GM21529 (cell line): Measurements from ENCODE around the gene KRT79.

Experiments used
- ATAC-seq: cut with Tn5 transposase; IDR thresholded peaks from one replicate; pipeline ENCODE4 v1.9.1; 2021; ENCODE audit not compliant: unreplicated experiment

Gene KRT79

DNA sequence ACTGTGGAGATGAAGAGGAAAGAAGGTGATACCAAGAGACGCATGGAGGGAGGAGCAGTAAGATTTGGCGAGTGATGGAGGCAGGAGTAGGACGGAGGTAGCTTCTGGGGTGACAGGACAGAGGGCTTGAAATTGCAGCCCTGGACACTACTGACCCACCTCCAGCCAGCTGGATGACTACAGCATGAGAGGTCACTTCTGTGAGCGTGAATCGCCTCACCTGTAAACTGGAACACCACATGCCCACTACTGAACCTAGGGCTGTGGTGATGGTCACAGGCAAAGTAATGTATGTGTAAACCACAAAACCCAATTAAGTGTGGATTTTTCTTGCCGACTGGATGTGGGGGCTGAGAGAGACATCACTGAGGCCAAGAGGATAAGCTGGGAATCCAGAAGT lies 13.6 kb downstream of the KRT79 start:
- no peak for ATAC-seq

DNA sequence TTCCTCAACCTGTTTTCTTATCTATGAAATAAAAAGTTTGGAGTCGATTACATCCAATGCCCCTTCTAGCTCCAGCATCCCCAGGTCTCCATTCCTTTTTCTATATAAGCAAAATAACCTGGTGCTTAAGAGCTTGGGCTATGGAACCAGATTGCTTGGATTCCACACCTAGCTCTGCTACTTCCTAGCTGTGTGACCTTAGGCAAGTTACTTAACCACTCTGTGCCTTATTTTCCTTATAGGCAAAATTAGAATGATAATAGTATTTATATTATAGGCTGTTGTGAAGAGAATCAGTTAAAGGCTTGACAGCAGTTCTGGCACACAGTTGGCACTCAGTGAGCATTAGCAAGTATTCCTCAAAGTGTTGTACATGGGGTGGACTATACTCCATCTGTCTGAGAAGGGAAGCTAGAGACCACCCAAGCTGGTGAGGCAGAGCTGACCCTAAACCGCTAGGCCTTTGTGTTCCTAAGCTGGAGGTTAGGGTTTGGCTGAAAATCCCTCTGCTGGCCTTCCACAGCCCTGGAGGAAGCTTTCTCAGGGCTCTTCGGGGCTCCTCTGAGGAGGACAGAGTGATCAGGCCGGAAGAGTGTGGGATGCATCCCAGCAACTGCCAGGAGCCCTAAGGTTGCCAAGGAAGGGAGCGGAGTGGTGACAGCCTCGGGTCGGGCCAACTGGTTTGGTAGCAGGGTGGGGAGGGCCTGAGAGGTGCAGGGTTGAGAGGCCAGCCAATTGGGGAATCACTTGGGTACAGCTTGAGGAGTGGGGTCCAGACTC lies 14.2 kb downstream of the KRT79 start:
- no peak for ATAC-seq

DNA sequence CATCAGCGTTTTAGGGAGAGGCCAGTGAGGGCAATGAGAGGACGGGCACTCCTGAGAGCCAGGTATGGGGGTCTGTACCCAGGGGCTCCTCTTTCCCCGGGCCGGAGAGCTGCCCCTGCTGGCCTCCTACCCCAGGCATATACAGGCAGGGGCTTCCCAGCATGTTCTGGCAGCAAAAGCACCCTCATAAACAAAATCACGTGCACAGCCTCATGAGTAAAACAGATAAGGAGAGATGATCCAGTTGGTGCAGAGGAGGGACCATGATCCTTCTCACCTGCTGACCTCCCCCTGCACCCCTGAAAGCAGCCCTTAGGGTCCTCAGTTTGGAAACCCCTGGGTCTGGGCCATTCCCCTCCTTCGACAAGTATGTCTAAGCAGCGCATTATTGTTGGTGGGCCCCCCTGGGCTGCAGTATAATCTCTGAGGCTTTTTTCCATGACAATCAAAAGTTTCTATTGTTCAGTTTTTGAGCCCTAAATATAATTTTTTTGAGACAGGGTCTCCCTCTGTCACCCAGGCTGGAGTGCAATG lies 15.2 kb downstream of the KRT79 start:
- ATAC-seq, result no peak

DNA sequence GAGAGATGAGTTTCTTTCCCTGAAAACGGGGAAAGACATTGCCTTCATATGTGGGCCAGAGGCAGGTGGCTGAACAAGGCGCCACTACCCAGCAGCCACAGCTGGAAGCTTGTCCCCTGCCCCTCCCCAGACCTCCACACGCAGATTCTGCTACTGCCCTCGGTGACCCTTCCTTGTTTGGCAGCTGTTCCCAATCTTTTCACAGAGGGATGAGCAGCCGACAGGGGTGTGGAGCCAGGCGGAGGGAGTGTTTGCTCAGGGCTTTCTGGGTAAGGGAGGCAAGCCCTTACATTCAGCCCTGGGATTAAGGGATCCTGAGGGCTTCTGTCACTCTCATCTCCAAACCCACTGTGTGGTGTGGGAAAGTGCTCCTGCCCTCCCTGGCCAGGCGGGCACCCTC lies 15.7 kb downstream of the KRT79 start:
- no peak for ATAC-seq

DNA sequence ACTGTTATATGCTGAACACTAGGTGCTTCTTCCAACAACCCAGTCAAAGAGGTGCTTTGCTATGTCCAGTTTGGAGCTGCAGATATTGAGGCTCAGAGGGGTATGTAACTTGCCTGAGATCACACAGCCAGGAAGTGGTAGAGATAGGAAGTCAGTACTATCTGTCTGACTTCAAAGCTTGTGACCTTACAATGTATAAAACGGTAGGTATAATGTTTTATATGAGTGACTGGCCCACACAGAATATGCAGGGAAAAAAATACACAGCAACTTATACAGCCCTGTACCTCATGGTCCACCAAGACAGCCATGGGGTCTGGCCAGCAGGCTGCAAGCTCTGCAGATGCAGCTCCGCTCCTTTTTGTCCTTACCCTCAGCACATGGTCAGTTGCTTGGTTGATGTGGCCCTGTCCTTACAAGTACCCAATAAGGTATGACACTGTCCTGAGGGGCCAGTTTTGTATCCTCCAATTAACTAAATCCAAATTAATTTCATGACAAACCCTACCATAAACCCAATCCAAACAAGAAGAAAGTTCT lies 16.3 kb downstream of the KRT79 start:
- ATAC-seq, result no peak

DNA sequence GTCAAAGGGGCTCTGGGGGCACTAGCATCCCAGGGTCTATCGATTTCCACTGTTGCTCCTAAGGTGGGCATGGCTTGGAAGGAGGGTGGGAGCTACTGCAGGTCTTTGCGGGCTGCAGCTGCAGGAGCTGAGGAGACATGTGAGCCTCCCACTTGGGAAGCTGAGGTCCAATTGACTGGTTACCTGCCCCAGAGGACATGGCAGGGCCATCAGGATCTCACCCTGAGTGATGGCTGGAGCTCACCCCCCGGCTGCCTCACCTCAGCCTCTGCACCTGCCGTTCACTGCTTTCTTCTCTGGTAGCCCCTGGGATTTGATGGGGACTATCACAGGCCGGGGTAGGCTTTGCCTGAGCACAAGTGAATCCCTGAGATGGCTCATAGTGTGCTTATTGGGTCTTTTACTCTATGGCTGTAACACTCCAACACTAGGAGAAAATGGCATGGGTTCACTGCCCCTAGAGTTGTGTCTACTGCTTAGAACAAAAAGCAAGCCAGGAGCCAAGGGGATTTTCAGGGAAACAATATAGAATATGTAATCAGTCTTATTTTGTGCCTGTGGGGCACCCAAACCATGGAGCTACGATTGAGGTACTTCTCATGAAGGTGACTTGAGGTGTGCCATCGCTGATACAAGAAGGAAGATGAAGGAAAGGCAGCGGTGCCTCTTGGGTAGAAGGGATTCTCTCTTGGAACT lies 17.0 kb downstream of the KRT79 start:
- no peak for ATAC-seq

DNA sequence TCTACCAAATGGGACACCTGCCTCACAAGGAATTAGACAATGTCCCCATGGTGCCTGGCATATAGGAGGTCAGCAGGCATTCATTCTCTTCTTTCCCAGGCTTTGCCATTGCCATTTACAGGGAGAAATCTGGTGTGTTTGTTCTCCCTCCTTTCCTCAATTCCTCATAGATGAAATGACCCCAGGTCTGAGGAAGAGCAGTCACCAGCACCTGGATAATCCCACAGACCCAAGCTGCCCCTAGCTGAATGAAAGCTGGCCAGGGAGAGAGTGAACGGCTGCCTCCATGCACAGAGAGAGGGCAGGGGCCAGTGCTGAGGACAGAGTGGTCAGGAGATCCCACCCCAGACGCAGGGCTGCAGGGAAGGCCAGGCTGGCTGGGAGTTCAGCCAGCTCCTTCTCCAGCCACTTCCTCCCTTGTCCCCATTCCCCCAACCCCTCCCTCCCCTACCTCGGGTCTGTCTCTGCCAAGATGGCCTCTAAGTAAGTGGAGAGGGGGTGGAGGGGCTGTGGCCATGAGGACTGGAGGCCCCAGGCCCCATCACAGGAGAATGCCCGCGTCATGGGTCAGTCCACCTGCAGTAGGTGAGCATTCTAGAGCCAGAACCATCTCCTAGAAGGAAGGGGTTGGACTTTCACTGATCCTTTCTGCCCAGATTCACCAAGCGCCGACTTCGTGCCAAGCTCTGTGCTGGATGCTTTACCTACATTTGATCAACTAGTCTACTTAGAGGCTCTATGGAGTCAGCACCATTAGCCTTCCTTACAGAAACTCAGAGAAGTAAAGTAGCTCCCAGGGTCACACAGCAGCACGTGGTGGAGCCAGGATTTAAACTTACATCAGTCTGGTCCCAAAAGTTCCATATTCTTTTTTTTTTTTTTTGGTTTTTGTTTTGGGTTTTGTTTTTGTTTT lies 18.2 kb downstream of the KRT79 start:
- no peak for ATAC-seq

DNA sequence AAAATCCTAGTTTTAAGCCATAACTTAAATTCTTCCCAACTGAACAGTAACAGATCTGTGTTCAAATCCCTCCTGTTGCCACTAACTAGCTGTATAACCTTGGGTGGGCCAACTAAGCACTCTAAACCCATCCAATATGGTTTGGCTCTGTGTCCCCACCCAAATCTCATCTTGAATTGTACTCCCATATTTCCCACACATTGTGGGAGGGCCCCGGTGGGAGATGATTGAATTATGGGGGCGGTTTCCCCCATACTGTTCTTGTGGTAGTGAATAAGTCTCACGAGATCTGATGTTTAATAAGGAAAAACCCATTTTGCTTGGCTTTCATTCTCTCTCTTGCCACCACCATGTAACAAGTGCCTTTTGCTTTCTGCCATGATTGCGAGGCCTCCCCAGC lies 18.9 kb downstream of the KRT79 start:
- no peak for ATAC-seq

DNA sequence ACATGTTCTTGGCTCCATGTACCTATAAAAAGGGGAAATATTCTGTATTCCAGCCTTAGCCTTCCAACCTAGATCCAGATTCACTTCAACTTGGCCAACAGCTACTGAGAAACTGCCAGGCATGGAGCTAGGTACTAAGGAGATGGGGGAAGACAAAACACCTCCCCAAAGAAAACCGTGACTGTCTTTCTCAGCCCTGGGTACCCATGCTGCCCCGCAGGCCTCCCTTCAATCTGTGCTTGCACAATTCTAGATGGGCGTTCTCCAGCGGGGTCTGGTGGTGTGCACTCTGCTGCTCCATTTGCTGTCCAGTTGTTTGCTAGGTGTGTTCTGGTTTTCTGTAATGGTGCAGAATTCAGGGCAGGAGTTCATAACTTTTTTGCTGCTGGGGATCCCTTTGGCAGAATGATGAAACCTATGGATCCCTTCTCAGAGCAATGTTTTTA lies 19.4 kb downstream of the KRT79 start:
- no peak for ATAC-seq

DNA sequence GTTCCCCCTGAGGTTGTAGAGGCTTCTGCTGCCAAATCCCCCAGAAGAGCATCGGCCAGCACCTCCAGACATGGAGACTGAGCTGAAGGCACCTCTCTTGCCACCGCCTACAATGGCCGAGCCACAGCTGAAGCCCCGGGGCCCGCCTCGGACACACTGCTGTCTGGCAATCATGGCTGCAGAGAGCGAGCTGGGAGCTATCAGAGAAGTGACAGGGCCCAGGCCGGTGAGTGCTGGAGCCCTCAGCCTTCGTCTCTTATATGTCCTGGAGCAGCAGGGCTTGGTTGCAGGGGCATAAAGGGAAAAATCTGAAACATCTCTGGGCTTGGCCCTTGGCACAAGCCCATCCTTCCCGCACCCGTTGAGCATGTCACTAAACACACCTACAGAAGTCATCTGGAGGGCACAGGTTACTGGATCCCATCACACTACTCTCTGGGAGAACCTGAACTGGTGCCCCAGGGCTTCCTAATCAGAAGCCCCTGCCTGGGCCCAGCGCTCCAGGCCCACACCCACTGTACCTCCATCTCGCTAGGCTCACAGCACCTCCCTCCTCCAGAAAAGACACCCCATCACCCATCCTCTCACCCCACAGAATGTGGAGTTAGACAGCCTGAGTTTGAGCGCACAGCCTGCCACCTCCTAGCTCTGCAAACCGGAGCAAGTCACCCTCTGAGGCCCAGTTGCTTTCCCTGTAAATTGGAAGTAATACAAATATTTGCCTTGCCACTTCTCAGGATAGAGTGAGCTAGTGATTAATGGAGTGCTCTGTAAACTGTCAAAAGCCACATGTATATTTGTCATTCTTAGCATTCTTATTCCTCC lies 20.0 kb downstream of the KRT79 start, which contains the start of gene KRT4:
KRT4 (minus strand) TSS at position 232 of the 825 bp plus-strand sequence; CDS start at position 174, 58 bp downstream.
- ATAC-seq, result no peak

DNA sequence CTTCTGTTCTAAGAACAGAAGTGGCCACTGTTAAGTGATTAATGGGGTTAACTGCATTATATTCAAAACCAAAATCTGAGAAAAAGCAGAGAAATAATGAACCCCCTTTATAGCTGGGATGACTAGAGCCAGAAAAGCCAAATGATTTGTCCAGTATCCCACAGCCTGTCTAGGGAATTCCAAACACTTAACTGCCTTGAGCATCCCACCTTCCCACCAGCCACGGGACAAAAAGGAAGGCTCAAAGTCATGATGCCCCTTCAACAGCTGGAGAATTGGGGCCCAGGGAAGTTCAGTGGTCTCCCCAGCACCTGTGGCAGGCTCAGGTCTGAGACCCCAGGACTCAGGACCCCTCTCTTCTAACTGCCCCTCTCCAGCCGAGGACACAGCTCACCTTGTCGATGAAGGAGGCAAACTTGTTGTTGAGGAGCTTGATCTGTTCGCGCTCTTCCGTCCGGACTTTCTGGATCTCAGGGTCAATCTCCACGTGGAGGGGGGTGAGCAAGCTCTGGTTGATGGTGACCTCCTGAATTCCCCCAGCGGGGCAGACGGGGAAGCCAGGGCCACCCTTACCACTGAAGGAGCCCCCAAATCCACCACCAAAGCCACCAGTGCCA lies 20.8 kb downstream of the KRT79 start:
- no peak for ATAC-seq

DNA sequence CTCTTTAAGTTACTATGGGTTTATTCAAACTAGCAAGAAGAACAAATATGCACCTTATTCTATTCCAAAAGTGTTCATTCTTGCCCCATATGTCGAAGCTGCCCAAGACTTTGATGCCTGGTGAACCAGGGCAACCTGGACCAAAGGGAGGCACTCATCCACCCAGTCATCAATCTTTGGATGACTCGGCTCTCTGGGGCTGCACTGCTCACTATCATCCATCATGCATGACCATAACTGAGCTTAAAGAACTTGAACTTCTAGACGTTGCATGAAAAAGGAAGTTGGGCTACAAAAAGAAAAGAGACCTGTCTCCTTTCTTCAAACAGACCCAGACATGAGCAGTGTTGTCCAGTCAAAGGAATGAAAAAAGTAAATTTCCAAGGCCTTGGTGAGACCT lies 21.4 kb downstream of the KRT79 start:
- no peak for ATAC-seq

DNA sequence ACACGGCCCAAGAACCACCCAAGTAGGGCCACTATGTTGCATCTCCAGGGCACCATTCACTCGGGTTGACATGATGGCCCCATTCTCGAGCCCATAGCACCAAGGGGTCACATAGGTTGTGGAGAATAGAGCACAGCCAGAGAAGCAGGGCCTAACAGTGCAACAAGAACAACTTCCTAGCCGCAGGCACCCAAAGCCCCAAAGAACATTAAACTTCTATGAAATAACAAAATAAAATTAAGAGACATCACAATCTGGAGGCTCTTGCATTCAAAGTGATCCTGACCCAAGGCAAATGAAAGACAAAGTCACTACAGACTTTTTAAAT lies 22.1 kb downstream of the KRT79 start:
- ATAC-seq, result no peak

DNA sequence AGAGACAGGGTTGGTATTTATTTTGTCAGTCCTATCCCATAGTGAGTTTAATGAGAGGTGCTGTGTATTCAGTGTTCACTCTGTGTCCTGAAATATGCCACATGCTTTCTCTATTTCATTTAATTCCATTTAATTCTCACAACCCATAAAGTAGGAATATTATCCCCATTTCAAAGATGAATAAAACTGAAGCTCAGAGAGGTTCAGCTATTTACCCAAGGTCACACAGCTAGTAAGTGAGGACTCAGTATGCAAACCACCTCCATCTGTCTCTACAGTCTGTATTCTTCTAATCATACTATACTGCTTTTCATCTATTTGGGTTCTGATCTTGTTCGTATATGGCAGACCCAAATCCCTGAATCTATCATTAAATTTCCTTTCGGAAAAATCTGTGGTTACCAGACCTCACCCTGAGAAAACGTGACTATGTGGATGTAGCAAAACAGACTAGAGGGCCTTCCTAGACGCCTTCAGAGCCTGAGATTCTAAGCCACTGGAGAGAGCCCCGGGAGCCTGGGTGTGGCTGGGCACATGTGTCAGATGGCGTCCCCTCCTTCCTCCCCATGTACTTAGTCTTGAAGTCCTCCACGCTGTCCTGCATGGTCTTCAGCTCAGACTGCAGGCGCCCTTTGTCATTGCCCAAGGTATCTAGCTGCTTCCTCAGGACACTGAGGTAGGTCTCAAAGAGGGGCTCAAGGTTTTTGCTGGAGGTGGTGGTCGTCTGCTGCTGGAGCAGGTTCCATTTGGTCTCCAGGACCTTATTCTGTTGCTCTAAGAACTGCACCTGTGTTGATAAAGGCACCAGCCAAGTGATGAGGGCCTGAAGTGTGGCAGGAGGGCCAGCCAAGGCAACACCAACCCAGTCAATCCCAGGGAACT lies 22.7 kb downstream of the KRT79 start:
- ATAC-seq, result no peak

DNA sequence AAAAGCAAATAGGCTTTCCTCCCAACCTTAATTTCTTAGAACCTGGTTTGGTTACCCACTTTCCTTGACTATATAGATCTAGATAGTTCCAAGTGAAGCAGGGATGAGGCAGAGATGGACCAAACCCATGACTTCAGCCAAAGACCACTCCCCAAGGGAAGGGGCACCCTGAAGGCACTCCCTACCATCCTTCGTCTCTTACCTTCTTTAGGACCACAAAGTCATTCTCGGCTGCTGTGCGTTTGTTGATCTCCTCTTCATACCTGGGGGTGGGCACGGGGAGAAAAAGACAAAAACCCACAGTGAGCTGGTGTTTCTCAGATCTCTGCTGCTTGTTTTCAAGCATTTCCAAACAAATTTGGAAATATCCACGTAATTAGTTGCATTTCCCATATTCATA lies 23.6 kb downstream of the KRT79 start:
- no peak for ATAC-seq

DNA sequence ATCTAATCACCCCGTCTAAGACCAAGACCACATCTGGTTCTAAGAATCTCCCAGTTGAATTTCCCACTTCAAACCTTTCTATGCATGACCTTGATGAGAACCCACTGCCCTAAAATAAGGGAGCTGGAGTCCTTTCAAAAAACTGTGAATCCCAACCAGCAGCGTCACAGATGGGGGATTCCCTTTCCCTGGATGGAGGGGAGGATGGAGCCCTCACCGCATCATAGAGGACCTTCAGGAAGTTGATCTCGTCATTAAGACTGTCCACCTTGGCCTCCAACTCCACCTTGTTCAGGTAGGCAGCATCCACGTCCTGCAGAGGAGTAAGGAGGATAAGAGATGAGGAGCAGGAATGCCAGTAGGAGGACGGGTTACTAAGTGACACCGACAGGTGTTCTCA lies 24.9 kb downstream of the KRT79 start:
- ATAC-seq, result no peak

DNA sequence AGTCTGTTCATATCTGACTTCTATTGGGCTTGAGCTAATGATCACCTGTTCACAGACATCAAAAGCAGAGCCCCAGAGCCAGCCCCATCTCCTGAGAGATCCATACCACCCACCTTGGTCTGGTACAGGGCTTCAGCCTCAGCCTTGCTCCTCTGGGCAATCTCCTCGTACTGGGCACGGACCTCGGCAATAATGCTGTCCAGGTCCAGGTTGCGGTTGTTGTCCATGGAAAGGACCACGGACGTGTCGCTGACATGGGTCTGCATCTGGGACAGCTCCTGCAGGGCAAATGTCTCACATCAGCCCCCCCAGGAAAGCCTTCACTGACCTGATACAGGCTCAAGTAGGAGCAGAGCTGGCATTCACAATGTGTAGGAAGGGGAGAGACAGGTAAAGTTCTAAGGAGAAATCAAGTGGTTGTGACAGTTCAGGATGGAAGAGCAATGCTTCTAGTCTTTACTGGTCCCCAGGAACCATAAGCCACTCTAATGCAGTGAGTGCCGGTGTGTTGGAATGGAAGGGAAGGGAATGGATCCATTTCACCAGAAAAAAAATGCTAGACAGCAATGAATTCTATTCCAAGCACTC lies 25.4 kb downstream of the KRT79 start:
- no peak for ATAC-seq
